T47D (cell line): ENCODE results near the gene PPP4R4.
A peak's percentile ranks its signal among the peaks of the same experiment; 100 is the strongest.
"Not testable (repeated sequence)": the region's sequence is repeated elsewhere in the genome, so short reads cannot be mapped to it uniquely, and the experiment has no call there.

Experiments
- DNase-seq, 2 experiments: peaks; one replicate each; pipeline versions ENCODE4 v3.0.0 to v3.0.0-alpha.2; 2011 to 2012; ENCODE audit warnings: low read depth in 1 of 2, low spot score in 1 of 2
- JUND ChIP-seq: IDR thresholded peaks from 2 replicates; pipeline ENCODE4 v1.6.1; 2012; ENCODE audit warnings: low read depth
- in situ Hi-C: cut with HindIII; loops from 2 replicates; pipeline ENCODE4 v1.10.0; 2016; ENCODE audit warnings: low sequenced_read_pairs, low pct_unique_long_range_greater_than_20kb

The PPP4R4 gene

GRCh38 chr14:94217116-94217515 is 43.0 kb downstream of the PPP4R4 start:
- in situ Hi-C loops: no loop called here
- TF ChIP-seq JUND: no peak
- DNase-seq: no peak

GRCh38 chr14:94218198-94218886 is 44.2 kb downstream of the PPP4R4 start:
- in situ Hi-C loops: not testable (repeated sequence)
- peak in 1 of 2 experiments; percentile 15 for DNase-seq

DNA sequence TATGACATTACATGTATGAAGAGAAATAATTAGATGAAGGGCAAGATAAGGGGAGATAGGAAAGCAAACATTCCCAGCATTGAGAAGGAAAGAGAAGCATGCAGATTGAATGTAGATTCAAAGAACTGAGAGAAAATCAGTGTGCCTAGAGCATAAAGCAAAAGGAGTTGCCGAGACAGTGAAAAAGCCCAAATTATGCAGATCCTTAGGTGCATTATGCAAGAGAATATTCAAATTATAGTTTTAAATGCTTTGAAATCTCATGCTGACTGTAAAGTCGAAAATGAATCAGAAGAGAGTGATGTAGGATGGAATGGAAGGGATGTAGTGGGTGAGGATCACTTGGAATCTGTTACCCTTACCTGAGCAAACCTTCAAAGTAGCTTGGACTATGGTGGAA is 49.9 kb downstream of the PPP4R4 start:
- in situ Hi-C loops: no loop called here
- TF ChIP-seq JUND: no peak
- DNase-seq: no peak

DNA sequence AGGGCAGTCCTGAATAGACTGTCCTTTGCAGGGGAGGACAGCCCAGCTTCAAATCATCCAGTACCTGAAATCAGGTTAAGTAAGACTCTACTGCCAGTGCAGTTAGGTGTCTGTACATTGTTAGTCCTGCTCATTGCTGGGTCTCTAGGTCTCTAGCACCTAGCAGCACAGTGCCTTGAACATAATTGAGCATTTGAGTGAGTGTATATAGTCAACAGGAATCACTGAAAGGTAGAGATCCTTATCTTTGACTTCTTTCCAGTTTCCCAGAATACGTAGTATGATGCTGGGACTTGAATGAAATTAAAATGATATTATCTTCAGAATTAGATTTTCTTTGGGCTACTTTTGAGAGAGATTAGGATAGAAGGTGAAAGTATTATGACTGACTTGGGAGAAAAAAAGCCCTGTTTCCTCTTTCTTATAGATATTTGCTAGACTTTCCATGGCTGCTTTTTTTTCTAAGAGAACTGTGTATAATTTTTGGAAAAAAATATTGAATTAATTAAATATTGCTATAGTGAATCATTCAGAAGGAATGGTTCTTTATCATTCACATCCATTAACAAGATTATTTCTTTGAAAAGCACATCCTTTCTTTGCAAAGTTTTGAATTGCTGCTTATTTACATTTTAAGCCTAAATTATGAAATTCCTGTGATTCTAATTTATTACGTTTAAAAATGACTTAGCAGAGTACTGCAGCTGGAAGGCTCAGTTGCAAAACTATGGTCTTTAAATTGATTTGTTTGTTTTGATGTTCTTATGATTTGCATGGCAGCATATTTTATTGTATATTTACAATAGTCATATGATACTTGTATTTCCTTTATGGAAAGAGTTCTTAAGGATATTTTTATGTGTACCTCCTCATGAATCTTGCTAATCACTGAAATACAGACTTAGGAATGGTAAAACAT is 51.6 kb downstream of the PPP4R4 start:
- in situ Hi-C loops: no loop called here
- DNase-seq: peak in 1 of 2 experiments; percentile 35
- no peak for TF ChIP-seq JUND

GRCh38 chr14:94227029-94227428 is 52.9 kb downstream of the PPP4R4 start:
- in situ Hi-C loops: no loop called here
- TF ChIP-seq JUND: no peak
- DNase-seq: no peak

- no peak for TF ChIP-seq JUND
- no peak for DNase-seq
- in situ Hi-C loops: no loop called here
Observed at GRCh38 chr14:94237046-94237445, 62.9 kb downstream of the PPP4R4 start.

- in situ Hi-C loops: no loop called here
- no peak for TF ChIP-seq JUND
- DNase-seq: no peak
Observed at GRCh38 chr14:94237983-94238382, 63.9 kb downstream of the PPP4R4 start.

DNA sequence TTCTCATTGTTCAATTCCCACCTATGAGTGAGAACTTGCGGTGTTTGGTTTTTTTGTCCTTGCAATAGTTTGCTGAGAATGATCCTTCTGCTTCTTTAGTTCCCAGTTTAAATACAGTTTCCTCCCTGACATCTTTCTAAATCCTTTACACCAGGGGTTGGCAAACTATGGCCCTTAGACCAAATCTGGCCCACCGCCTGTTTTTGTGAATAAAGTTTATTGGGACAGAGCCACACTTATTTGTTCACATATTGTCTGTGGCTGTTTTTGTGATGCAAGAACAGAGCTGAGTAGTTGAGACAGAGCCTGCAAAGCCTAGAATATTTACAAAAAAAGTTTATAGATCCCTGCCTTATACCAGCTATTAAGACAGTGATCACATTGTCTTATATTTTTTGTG is 65.3 kb downstream of the PPP4R4 start:
- in situ Hi-C loops: no loop called here
- no peak for DNase-seq
- no peak for TF ChIP-seq JUND

- no peak for DNase-seq
- TF ChIP-seq JUND: no peak
- in situ Hi-C loops: no loop called here
Observed at GRCh38 chr14:94244182-94244581, 70.1 kb downstream of the PPP4R4 start.

- in situ Hi-C loops, DNase-seq: not testable (repeated sequence)
Observed at GRCh38 chr14:94264195-94264594, 90.1 kb downstream of the PPP4R4 start.

DNA sequence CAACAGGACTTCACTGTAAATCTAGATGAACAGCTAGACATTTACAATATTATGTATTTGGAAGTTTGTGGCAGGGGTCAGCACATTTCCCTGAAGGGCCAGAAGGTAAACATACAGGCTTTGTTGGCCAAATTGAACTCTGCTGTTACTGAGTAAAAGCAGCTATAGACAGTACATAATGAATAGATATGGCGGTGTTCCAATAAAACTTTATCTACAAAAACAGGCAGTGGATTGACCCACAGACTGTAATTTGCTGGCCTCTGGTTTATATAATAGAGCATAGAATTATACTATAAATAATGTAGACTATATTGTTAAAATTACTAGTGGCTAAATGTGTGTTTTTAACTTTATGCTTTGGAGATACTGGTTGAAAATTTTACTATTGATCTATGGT is 93.2 kb downstream of the PPP4R4 start:
- in situ Hi-C loops: no loop called here
- no peak for TF ChIP-seq JUND
- DNase-seq: no peak

DNA sequence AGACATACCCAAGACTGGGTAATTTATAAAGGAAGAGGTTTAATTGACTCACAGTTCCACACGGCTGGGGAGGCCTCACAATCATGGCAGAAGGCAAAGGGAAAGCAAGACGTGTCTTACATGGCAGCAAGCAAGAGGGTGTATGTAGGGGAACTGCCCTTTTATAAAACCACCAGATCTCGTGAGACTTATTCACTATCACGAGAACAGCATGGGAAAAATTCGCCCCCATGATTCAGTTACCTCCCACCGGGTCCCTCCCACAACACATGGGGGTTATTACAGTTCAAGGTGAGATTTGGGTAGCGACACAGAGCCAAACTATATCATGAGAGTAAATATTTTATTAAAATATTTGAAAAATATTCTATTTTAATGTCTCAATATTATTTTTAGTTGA is 94.5 kb downstream of the PPP4R4 start:
- in situ Hi-C loops, DNase-seq: not testable (repeated sequence)

DNA sequence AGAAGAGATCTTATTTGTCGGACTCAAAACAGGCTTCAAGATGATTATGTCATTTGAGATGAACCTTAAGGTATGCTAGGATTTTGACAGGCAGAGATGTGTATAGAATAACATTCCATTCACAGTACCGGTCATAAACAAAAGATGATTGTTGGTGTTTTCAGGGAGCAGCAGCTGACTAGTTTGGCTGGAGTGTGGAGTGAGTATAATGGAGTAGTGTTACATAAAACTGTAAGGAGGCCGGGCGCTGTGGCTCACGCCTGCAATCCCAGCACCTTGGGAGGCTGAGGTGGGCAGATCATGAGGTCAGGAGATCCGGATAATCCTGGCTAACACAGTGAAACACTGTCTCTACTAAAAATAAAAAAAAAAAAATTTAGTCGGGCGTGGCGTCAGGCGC is 95.0 kb downstream of the PPP4R4 start:
- no peak for DNase-seq
- no peak for TF ChIP-seq JUND
- in situ Hi-C loops: no loop called here

DNA sequence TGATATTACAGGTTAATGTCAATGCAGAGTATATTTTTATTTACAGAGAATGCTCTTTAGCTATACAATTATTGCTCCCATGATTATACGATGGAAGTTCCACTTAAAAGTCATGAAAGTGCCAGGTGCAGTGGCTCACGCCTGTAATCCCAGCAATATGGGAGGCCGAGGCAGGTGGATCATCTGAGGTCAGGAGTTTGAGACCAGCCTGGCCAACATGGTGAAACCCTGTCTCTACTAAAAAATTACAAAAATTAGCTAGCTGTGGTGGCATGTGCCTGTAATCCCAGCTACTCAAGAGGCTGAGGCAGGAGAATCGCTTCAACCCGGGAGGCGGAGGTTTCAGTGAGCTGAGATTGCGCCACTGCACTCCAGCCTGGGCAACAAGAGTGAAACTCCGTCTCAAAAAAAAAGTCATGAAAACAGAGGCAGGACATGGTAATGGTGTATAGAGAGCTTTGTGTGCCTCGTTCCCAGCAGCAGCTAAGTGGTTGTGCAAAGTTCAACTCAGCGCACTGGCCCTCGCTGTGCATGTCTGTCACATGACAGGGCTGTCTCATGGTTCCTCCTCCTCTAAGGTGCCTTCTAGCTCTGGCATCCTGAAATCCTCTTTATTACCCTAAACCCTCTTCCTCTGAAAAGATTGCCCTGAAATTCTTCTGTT is 102.9 kb downstream of the PPP4R4 start:
- DNase-seq, in situ Hi-C loops: not testable (repeated sequence)
